B cell (primary cell): ENCODE measurements around the gene ATP1A4. TPM values are rescaled to one million over a fixed set of nuclear protein-coding genes. Genes with fewer than 3 reads are reported as not detected.

Experiments
- ATAC-seq: fragments of 200-7000 bp; cut with Tn5 transposase; one replicate; pipeline ENCODE4 v1.10.0; 2021; ENCODE audit warnings: low read depth, mild to moderate bottlenecking, moderate number of reproducible peaks, moderate library complexity
- CTCF ChIA-PET: fragments of 350-600 bp; sonication (Branson Sonifier 250); formaldehyde crosslinking; loops from one replicate; lab custom pipeline; 2021; ENCODE audit warnings: antibody characterized with exemption, inconsistent platforms; lab: Charles Lee
- POLR2A ChIA-PET: fragments of 350-600 bp; sonication (Branson Sonifier 250); formaldehyde crosslinking; loops from one replicate; lab custom pipeline; 2021; ENCODE audit warnings: antibody characterized with exemption; lab: Charles Lee
- DNase-seq: peaks from one replicate; pipeline ENCODE4 v3.0.0; 2013
- H2AFZ ChIP-seq: 2 replicates; pipeline ENCODE4 v1.6.1; 2012; ENCODE audit warnings: mild to moderate bottlenecking, low read depth, low read length; ENCODE audit not compliant: insufficient read depth, poor library complexity, severe bottlenecking
- H3K27ac ChIP-seq, 2 donors: 1 replicate in 1 of 2; 2 replicates in 1 of 2; pipeline ENCODE4 v1.5.1; 2012 to 2013; ENCODE audit warnings: low read length in 2 of 2, mild to moderate bottlenecking in 2 of 2, moderate library complexity in 1 of 2
- H3K27me3 ChIP-seq, 4 experiments: fragments of 200-600 bp in 1 of 4; sonication (generic) in 1 of 4; replicated peaks in 1 of 4; 1 replicate in 2 of 4; 2 replicates in 2 of 4; pipeline versions ENCODE4 v1.6.1 to v1.7.0; 2013 to 2016; ENCODE audit warnings: low read length in 3 of 4, mild to moderate bottlenecking in 2 of 4, mixed read lengths in 1 of 4, moderate library complexity in 1 of 4; ENCODE audit not compliant: insufficient read depth in 4 of 4, control insufficient read depth in 3 of 4; ENCODE audit errors: control extremely low read depth in 1 of 4
- H3K36me3 ChIP-seq, 2 experiments: replicated peaks in 1 of 2; 1 replicate in 1 of 2; 2 replicates in 1 of 2; pipeline versions ENCODE4 v1.6.1 to v1.7.1; 2013; ENCODE audit warnings: low read length in 1 of 2; ENCODE audit not compliant: insufficient read depth in 2 of 2, control insufficient read depth in 1 of 2; ENCODE audit errors: control extremely low read depth in 1 of 2, extremely low read depth in 1 of 2
- H3K4me1 ChIP-seq, 2 donors: fragments of 200-600 bp in 1 of 2; sonication (generic) in 1 of 2; 1 replicate in 1 of 2; 2 replicates in 1 of 2; pipeline versions ENCODE4 v1.5.1 to v1.6.1; 2013 to 2017; ENCODE audit warnings: low read length in 2 of 2; ENCODE audit not compliant: control insufficient read depth in 2 of 2, insufficient read depth in 2 of 2
- H3K4me2 ChIP-seq: replicated peaks from 2 replicates; pipeline ENCODE3; 2012; ENCODE audit warnings: mild to moderate bottlenecking, low read depth, low read length; ENCODE audit not compliant: poor library complexity, severe bottlenecking
- H3K4me3 ChIP-seq, 5 experiments: fragments of 200-600 bp in 1 of 5; sonication (generic) in 1 of 5; 1 replicate in 3 of 5; 2 replicates in 2 of 5; pipeline versions ENCODE4 v1.5.1 to v1.7.0; 2011 to 2016; ENCODE audit warnings: low read length in 4 of 5, mild to moderate bottlenecking in 4 of 5, low read depth in 2 of 5, control low read depth in 1 of 5, moderate library complexity in 1 of 5; ENCODE audit not compliant: insufficient read depth in 1 of 5; ENCODE audit errors: control extremely low read depth in 1 of 5, extremely low read depth in 1 of 5
- H3K79me2 ChIP-seq: fragments of 200-600 bp; sonication (generic); one replicate; pipeline ENCODE4 v1.6.0; 2016; ENCODE audit warnings: low read length; ENCODE audit not compliant: control insufficient read depth, insufficient read depth
- H3K9ac ChIP-seq: fragments of 200-600 bp; sonication (generic); 2 replicates; pipeline ENCODE4 v1.6.1; 2017; ENCODE audit warnings: mild to moderate bottlenecking, low read length, moderate library complexity
- H3K9me3 ChIP-seq, 3 donors: one replicate each; pipeline versions ENCODE4 v1.6.1 to v1.7.1; 2013; ENCODE audit warnings: low read length in 2 of 3; ENCODE audit not compliant: control insufficient read depth in 2 of 3, insufficient read depth in 1 of 3; ENCODE audit errors: control extremely low read depth in 1 of 3
- H4K20me1 ChIP-seq: 2 replicates; pipeline ENCODE4 v1.6.0; 2012; ENCODE audit warnings: mild to moderate bottlenecking, low read length; ENCODE audit not compliant: insufficient read depth, control insufficient read depth, poor library complexity, severe bottlenecking
- H3K27ac Mint-ChIP-seq: one replicate; pipeline ENCODE4 v1.8.0; 2021; ENCODE audit warnings: mixed read lengths
- H3K27me3 Mint-ChIP-seq: one replicate; pipeline ENCODE4 v1.8.0; 2021; ENCODE audit warnings: mixed read lengths
- H3K4me1 Mint-ChIP-seq: one replicate; pipeline ENCODE4 v1.8.0; 2021; ENCODE audit warnings: mixed read lengths
- H3K4me3 Mint-ChIP-seq: one replicate; pipeline ENCODE4 v1.8.0; 2021; ENCODE audit warnings: mixed read lengths
- H3K9me3 Mint-ChIP-seq: one replicate; pipeline ENCODE4 v1.8.0; 2022; ENCODE audit warnings: mixed read lengths; ENCODE audit not compliant: insufficient read depth
- EZH2 ChIP-seq: IDR thresholded peaks from 2 replicates; pipeline ENCODE4 v1.6.1; 2012; ENCODE audit warnings: borderline replicate concordance, low read depth, mild to moderate bottlenecking, moderate library complexity, low read length; ENCODE audit not compliant: insufficient read depth, poor library complexity, severe bottlenecking
- whole genome bisulfite sequencing: methylation state at CpG from one replicate; pipeline ENCODE4 v1.1.5; 2013; ENCODE audit warnings: missing lambda C conversion rate; ENCODE audit not compliant: insufficient coverage; 5-methylcytosine and 5-hydroxymethylcytosine counted together
- intact Hi-C: fragments of 100-400 bp; cut with micrococcal nuclease; formaldehyde crosslinking; loops from one replicate; pipeline ENCODE4 v1.10.0; 2022
- polyA plus RNA-seq: library from polyadenylated mRNA; depleted of rRNA; stranded (reverse); fragments of >200 nt; gene quantifications from 2 replicates; pipeline ENCODE4 v1.2.3, GENCODE V29; 2012
- total RNA-seq, 2 donors: library from RNA; stranded (reverse); fragments of 120-200 nt in 1 of 2; gene quantifications; 1 replicate in 1 of 2; 2 replicates in 1 of 2; pipeline versions ENCODE4 v1.2.3 to v1.2.4, GENCODE V29; 2013 to 2022
- TF ChIP-seq, protein P1 (sequence below): fragments of 200-600 bp; IDR thresholded peaks from one replicate; pipeline ENCODE4 v1.8.0; 2022; ENCODE audit warnings: antibody characterized with exemption, mild to moderate bottlenecking

ATP1A4 gene
- total and polyA plus RNA-seq, 2 donors (not counting 1 experiment from before 2014, with no cell fraction given): 0.12 TPM; not detected in 1

DNA sequence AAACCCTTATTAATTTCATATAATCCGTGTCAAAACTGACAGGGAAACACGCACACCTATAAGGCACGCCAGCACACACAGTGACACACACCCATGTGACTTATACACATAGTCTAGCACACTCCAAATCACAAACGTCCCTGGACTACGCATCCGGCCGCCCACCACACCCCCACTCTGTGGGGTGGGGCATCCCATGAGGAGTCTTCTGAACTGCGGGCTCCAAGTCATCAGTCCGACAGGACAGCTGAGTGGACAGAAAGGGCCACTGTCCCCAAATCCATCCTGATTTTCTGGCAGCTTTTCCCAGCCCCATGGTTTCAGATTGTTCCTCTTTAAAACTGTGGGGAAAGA, 54.6 kb downstream of the ATP1A4 start:
- H3K79me2 ChIP-seq: peaks cover 15% of the 10 kb centered on the region
- no peaks in the 10 kb centered on the region for H3K9me3 ChIP-seq
- Mint-ChIP-seq H3K4me1 (peaks cover 64% of the 10 kb centered on the region), H3K27me3 (no peaks in the 10 kb centered on the region), H3K4me3 (peak overlapping the region; percentile 88), H3K9me3 (no peaks in the 10 kb centered on the region), H3K27ac (peak overlapping the region; percentile 89)
- H4K20me1 ChIP-seq: no peaks in the 10 kb centered on the region
- no peak for DNase-seq
- CTCF ChIA-PET: interaction anchor here (0.6 to 9.7 kb wide), 6 partner anchors 14 to 170 kb away, joined by 3 to 77 read pairs (median 23); no protein-coding TSS in a partner anchor
- TF ChIP-seq, protein P1, sequence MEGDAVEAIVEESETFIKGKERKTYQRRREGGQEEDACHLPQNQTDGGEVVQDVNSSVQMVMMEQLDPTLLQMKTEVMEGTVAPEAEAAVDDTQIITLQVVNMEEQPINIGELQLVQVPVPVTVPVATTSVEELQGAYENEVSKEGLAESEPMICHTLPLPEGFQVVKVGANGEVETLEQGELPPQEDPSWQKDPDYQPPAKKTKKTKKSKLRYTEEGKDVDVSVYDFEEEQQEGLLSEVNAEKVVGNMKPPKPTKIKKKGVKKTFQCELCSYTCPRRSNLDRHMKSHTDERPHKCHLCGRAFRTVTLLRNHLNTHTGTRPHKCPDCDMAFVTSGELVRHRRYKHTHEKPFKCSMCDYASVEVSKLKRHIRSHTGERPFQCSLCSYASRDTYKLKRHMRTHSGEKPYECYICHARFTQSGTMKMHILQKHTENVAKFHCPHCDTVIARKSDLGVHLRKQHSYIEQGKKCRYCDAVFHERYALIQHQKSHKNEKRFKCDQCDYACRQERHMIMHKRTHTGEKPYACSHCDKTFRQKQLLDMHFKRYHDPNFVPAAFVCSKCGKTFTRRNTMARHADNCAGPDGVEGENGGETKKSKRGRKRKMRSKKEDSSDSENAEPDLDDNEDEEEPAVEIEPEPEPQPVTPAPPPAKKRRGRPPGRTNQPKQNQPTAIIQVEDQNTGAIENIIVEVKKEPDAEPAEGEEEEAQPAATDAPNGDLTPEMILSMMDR: no peak
- no peak for TF ChIP-seq EZH2
- POLR2A ChIA-PET: no interaction called here
- no peaks in the 10 kb centered on the region for H3K27me3 ChIP-seq
- intact Hi-C loops: no loop called here
- H2AFZ ChIP-seq: peak overlapping the region; percentile 59
- peak; percentile 13 for ATAC-seq
- peaks cover 9 to 24% of the 10 kb centered on the region in 2 experiments for H3K36me3 ChIP-seq
- H3K9ac ChIP-seq: peak overlapping the region; percentile 87
- peak overlapping the region; percentile 44 to 99 (median 92) for H3K4me3 ChIP-seq
- peak overlapping the region; percentile 94 to 98 for H3K27ac ChIP-seq
- H3K4me1 ChIP-seq: peaks cover 26 to 35% of the 10 kb centered on the region in 2 donors
- peak overlapping the region; percentile 94 for H3K4me2 ChIP-seq
- WGBS: 44% methylated on average over 5 of the region's 9 CpGs

DNA sequence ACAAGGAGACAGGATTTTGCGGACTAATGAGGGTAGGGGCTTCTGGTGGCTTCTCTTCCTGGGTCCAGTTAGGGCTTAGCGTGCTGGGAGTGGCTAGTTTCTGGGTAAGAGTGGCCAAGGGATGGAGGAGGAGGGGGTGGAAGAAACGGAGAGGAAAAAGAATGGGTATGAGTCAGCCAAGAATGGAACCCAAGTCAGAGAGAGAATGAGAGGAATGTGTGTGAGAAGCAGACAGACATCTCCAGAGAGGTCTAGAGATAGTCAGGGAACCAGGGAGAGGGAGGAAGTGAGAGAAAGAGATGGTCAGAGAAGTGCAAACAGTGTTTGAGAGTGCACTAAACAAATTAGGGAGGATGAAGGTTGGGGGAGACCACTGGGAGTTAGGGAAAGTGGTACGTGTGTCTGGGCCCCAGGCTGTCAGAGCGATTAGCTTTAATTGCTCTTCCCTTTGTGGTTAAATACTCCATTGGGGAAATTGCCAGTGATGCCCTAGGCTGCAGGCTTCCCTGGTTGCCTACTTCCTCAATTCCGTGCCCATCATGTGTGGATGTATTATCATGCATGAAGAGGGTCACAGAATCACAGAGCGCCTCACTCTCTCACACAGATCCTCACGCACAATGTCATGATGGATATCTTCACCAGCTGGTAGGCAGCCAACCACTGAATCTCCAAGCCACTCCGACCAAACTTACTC, 55.2 kb downstream of the ATP1A4 start:
- POLR2A ChIA-PET: no interaction called here
- Histone ChIP-seq H3K9ac (peak overlapping the region; percentile 87), H2AFZ (peak overlapping the region; percentile 59)

More for the DNA sequence above, 55.2 kb downstream of the ATP1A4 start:
- peaks cover 15% of the 10 kb centered on the region for H3K79me2 ChIP-seq
- intact Hi-C loops: no loop called here
- no peaks in the 10 kb centered on the region for H3K9me3 Mint-ChIP-seq
- H3K27ac ChIP-seq: peak overlapping the region; percentile 94 to 98
- peaks cover 64% of the 10 kb centered on the region for H3K4me1 Mint-ChIP-seq
- TF ChIP-seq, protein P1: no peak
- TF ChIP-seq EZH2: no peak
- H3K4me1 ChIP-seq: peaks cover 26 to 35% of the 10 kb centered on the region in 2 donors
- WGBS: 45% methylated on average over 8 of the region's 9 CpGs
- H3K36me3 ChIP-seq: peaks cover 9 to 30% of the 10 kb centered on the region in 2 experiments
- H3K27me3 Mint-ChIP-seq: no peaks in the 10 kb centered on the region
- peak overlapping the region; percentile 89 for H3K27ac Mint-ChIP-seq
- peak overlapping the region; percentile 88 for H3K4me3 Mint-ChIP-seq
- H3K27me3 ChIP-seq: no peaks in the 10 kb centered on the region
- DNase-seq: peak; percentile 69
- ATAC-seq: no peak
- no peaks in the 10 kb centered on the region for H3K9me3 ChIP-seq
- peak overlapping the region in 4 of 5 experiments; percentile 71 to 99 (median 93) for H3K4me3 ChIP-seq
- CTCF ChIA-PET: interaction anchor here (0.6 to 9.7 kb wide), 7 partner anchors 11 to 170 kb away, joined by 3 to 77 read pairs (median 12); no protein-coding TSS in a partner anchor
- peak overlapping the region; percentile 94 for H3K4me2 ChIP-seq
- H4K20me1 ChIP-seq: no peaks in the 10 kb centered on the region
